ENCODE data around the gene LRP10. TPM values are rescaled to one million over a fixed set of nuclear protein-coding genes. Genes with fewer than 3 reads are reported as not detected.
A peak's percentile ranks its signal among the peaks of the same experiment; 100 is the strongest.
"Not testable (repeated sequence)": the region's sequence is repeated elsewhere in the genome, so short reads cannot be mapped to it uniquely, and the experiment has no call there.

Gene LRP10
- total and polyA plus RNA-seq, 2 experiments from 2014 or later = 56.2 to 117 TPM

DNA sequence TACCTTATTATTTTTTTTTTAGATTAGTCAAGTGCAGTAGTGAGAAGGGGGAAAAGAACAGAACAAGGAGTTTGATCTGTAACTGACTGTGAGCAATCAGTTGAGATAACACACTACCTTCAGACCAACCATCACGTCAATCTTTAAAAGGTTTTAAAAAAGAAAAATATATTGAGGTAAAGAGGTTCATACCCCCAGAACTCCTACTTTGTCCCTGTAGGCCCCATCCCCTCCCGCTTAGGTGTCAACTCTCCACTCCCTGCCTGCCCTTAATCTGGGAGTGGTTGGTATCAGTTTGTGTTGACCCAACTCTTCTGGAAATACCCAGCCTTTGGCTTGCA, 19.0 kb upstream of the LRP10 start:
- no peak for DNase-seq (ENCODE audit: low spot score)
- Histone ChIP-seq H3K4me3 (no peak overlapping the region), H3K9me2 (replicated peaks; ENCODE audit: insufficient read depth) (no peaks in the 10 kb centered on the region), H3K79me2 (no peaks in the 10 kb centered on the region), H3K27ac (peak overlapping the region; percentile 93), H3K9me3 (ENCODE audit: low read depth) (no peaks in the 10 kb centered on the region), H2AFZ (no peak overlapping the region), H3K4me1 (ENCODE audit: insufficient read depth) (peaks cover 33% of the 10 kb centered on the region), H3K4me2 (no peak overlapping the region), H4K20me1 (ENCODE audit: insufficient read depth, poor library complexity, severe bottlenecking) (no peaks in the 10 kb centered on the region), H3K36me3 (replicated peaks; ENCODE audit: insufficient read depth, low read depth) (no peaks in the 10 kb centered on the region), H3K27me3 (no peaks in the 10 kb centered on the region)
- TF ChIP-seq, protein P1, sequence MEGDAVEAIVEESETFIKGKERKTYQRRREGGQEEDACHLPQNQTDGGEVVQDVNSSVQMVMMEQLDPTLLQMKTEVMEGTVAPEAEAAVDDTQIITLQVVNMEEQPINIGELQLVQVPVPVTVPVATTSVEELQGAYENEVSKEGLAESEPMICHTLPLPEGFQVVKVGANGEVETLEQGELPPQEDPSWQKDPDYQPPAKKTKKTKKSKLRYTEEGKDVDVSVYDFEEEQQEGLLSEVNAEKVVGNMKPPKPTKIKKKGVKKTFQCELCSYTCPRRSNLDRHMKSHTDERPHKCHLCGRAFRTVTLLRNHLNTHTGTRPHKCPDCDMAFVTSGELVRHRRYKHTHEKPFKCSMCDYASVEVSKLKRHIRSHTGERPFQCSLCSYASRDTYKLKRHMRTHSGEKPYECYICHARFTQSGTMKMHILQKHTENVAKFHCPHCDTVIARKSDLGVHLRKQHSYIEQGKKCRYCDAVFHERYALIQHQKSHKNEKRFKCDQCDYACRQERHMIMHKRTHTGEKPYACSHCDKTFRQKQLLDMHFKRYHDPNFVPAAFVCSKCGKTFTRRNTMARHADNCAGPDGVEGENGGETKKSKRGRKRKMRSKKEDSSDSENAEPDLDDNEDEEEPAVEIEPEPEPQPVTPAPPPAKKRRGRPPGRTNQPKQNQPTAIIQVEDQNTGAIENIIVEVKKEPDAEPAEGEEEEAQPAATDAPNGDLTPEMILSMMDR (IDR thresholded peaks at IDR 0.05; ENCODE audit: poor library complexity) = no peak
- WGBS (ENCODE audit: low lambda C conversion rate, missing lambda C conversion rate) = 75% methylated on average over 2 of the region's 2 CpGs

GRCh38 chr14:22852940-22853767, 18.4 kb upstream of the LRP10 start:
- H3K9me2 ChIP-seq (replicated peaks; ENCODE audit: insufficient read depth) = no peaks in the 10 kb centered on the region
- H3K4me1 ChIP-seq (ENCODE audit: insufficient read depth) = peaks cover 27% of the 10 kb centered on the region
- no peaks in the 10 kb centered on the region for H4K20me1 ChIP-seq (ENCODE audit: insufficient read depth, poor library complexity, severe bottlenecking)
- no peaks in the 10 kb centered on the region for H3K9me3 ChIP-seq (ENCODE audit: low read depth)
- peak overlapping the region; percentile 90 for H3K4me2 ChIP-seq
- TF ChIP-seq EZH2phosphoT487 (IDR thresholded peaks at IDR 0.05; ENCODE audit: low read depth, severe bottlenecking, unreplicated experiment) = no peak
- TF ChIP-seq, protein P1 (IDR thresholded peaks at IDR 0.05; ENCODE audit: poor library complexity) = peak; percentile 91
- H3K36me3 ChIP-seq (replicated peaks; ENCODE audit: insufficient read depth, low read depth) = no peaks in the 10 kb centered on the region
- DNase-seq (ENCODE audit: low spot score) = peak; percentile 93
- H3K27me3 ChIP-seq = no peaks in the 10 kb centered on the region
- H2AFZ ChIP-seq = peak overlapping the region; percentile 88
- peak overlapping the region; percentile 93 for H3K27ac ChIP-seq
- WGBS (ENCODE audit: low lambda C conversion rate, missing lambda C conversion rate) = 8% methylated on average over 19 of the region's 20 CpGs
- no peaks in the 10 kb centered on the region for H3K79me2 ChIP-seq
- H3K4me3 ChIP-seq = peak overlapping the region; percentile 41

DNA sequence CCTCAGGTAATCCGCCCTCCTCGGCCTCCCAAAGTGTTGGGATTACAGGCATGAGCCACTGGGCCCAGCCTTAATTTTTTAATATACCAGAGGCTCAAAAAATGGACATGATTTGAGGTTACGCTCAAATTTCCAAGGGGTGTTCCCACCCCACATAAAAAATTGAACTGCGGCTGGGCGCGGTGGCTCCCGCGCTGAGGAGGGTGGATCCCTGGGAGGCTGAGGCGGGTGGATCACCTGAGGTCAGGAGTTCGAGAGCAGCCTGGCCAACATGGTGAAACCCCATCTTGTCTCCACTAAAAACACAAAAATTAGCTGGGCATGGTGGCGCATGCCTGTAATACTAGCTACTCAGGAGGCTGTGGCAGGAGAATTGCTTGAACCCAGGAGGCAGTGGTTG, 17.2 kb upstream of the LRP10 start:
- not testable (repeated sequence) for H3K9me2 ChIP-seq (replicated peaks; ENCODE audit: insufficient read depth); H3K27ac ChIP-seq
- WGBS (ENCODE audit: low lambda C conversion rate, missing lambda C conversion rate) = 98% methylated on average over 11 of the region's 11 CpGs

GRCh38 chr14:22854963-22855724, 16.4 kb upstream of the LRP10 start:
- peaks cover 15% of the 10 kb centered on the region for H3K4me1 ChIP-seq (ENCODE audit: insufficient read depth)
- no peaks in the 10 kb centered on the region for H3K79me2 ChIP-seq
- H3K4me3 ChIP-seq = no peak overlapping the region
- H3K27ac ChIP-seq = peak overlapping the region; percentile 72
- no peak overlapping the region for H2AFZ ChIP-seq
- no peaks in the 10 kb centered on the region for H3K9me3 ChIP-seq (ENCODE audit: low read depth)
- 84% methylated on average over 8 of the region's 8 CpGs for WGBS (ENCODE audit: low lambda C conversion rate, missing lambda C conversion rate)
- no peaks in the 10 kb centered on the region for H4K20me1 ChIP-seq (ENCODE audit: insufficient read depth, poor library complexity, severe bottlenecking)
- TF ChIP-seq EZH2 (IDR thresholded peaks at IDR 0.05; ENCODE audit: borderline replicate concordance) (no peak), EZH2phosphoT487 (IDR thresholded peaks at IDR 0.05; ENCODE audit: low read depth, severe bottlenecking, unreplicated experiment) (no peak)
- TF ChIP-seq, protein P1 (IDR thresholded peaks at IDR 0.05; ENCODE audit: poor library complexity) = no peak
- H3K9me2 ChIP-seq (replicated peaks; ENCODE audit: insufficient read depth) = no peaks in the 10 kb centered on the region
- peak; percentile 61 for DNase-seq (ENCODE audit: low spot score)
- H3K4me2 ChIP-seq = no peak overlapping the region
- no peaks in the 10 kb centered on the region for H3K36me3 ChIP-seq (replicated peaks; ENCODE audit: insufficient read depth, low read depth)
- no peaks in the 10 kb centered on the region for H3K27me3 ChIP-seq

More for the DNA sequence above, 17.2 kb upstream of the LRP10 start:
- not testable (repeated sequence) for H3K79me2 ChIP-seq; H3K4me2 ChIP-seq; H3K36me3 ChIP-seq (replicated peaks; ENCODE audit: insufficient read depth, low read depth); H3K4me3 ChIP-seq; H3K27me3 ChIP-seq; DNase-seq (ENCODE audit: low spot score); H3K9me3 ChIP-seq (ENCODE audit: low read depth); H2AFZ ChIP-seq; H4K20me1 ChIP-seq (ENCODE audit: insufficient read depth, poor library complexity, severe bottlenecking)
- H3K4me1 ChIP-seq (ENCODE audit: insufficient read depth) = peaks cover 23% of the 10 kb centered on the region

Measured in hepatocyte (in vitro differentiated cells).